Brain microvascular endothelial cell (primary cell): ENCODE results near the gene ETFB.
"Not testable (repeated sequence)": the region's sequence is repeated elsewhere in the genome, so short reads cannot be mapped to it uniquely, and the experiment has no call there.

ENCODE experiments used
- DNase-seq: peaks from one replicate; pipeline ENCODE4 v3.0.0-alpha.2; 2020
- H3K27ac ChIP-seq: fragments of 250-450 bp; sonication (Bioruptor Pico); 2 replicates; pipeline ENCODE4 v1.5.1; 2020; ENCODE audit warnings: mild to moderate bottlenecking, moderate library complexity
- H3K27me3 ChIP-seq: fragments of 250-450 bp; sonication (Bioruptor Pico); replicated peaks from 2 replicates; pipeline ENCODE4 v1.5.1; 2020; ENCODE audit warnings: mild to moderate bottlenecking
- H3K36me3 ChIP-seq: fragments of 250-450 bp; sonication (Bioruptor Pico); replicated peaks from 2 replicates; pipeline ENCODE4 v1.5.1; 2020; ENCODE audit warnings: mild to moderate bottlenecking
- H3K4me3 ChIP-seq: 2 replicates; pipeline ENCODE4 v1.5.1; 2011; ENCODE audit warnings: low read depth, mild to moderate bottlenecking, control low read depth, low read length, moderate library complexity
- CTCF ChIP-seq: IDR thresholded peaks from 2 replicates; pipeline ENCODE4 v1.5.1; 2011; ENCODE audit warnings: low read depth, mild to moderate bottlenecking, moderate library complexity, low read length, control low read depth, inconsistent platforms; ENCODE audit errors: missing control alignments
- in situ Hi-C: cut with HindIII; loops from 2 replicates; pipeline ENCODE4 v1.10.0; 2017; ENCODE audit warnings: low sequenced_read_pairs, low pct_ligation_motif_present

ETFB gene

GRCh38 chr19:51399231-51399630 lies 33.0 kb upstream of the ETFB start:
- TF ChIP-seq CTCF = no peak
- H3K4me3 ChIP-seq = no peak overlapping the region
- in situ Hi-C loops = no loop called here
- no peak overlapping the region for H3K27ac ChIP-seq
- no peaks in the 10 kb centered on the region for H3K27me3 ChIP-seq
- no peaks in the 10 kb centered on the region for H3K36me3 ChIP-seq
- DNase-seq = no peak

GRCh38 chr19:51398096-51398704 lies 32.0 kb upstream of the ETFB start:
- Histone ChIP-seq H3K36me3 (no peaks in the 10 kb centered on the region), H3K4me3 (no peak overlapping the region), H3K27me3 (no peaks in the 10 kb centered on the region), H3K27ac (no peak overlapping the region)
- no peak for DNase-seq
- peak; percentile 47 for TF ChIP-seq CTCF
- in situ Hi-C loops = no loop called here

- H3K27ac ChIP-seq, H3K36me3 ChIP-seq, H3K4me3 ChIP-seq, in situ Hi-C loops, H3K27me3 ChIP-seq: not testable (repeated sequence)
- peak; percentile 18 for DNase-seq
These were observed 31.3 kb upstream of the ETFB start for GRCh38 chr19:51397453-51397852.

GRCh38 chr19:51396175-51396574 lies 30.0 kb upstream of the ETFB start:
- DNase-seq = no peak
- Histone ChIP-seq H3K4me3 (no peak overlapping the region), H3K27me3 (no peaks in the 10 kb centered on the region), H3K27ac (no peak overlapping the region), H3K36me3 (no peaks in the 10 kb centered on the region)
- TF ChIP-seq CTCF = no peak
- in situ Hi-C loops = no loop called here

- in situ Hi-C loops = no loop called here
- Histone ChIP-seq H3K27ac (peak overlapping the region; percentile 58), H3K36me3 (no peaks in the 10 kb centered on the region), H3K27me3 (no peaks in the 10 kb centered on the region), H3K4me3 (peak overlapping the region; percentile 54)
- DNase-seq = peak; percentile 98
- peak; percentile 28 for TF ChIP-seq CTCF
These were observed 28.1 kb upstream of the ETFB start for GRCh38 chr19:51394050-51394836.

GRCh38 chr19:51392701-51393100 lies 26.5 kb upstream of the ETFB start:
- no peak overlapping the region for H3K4me3 ChIP-seq
- no peak for DNase-seq
- TF ChIP-seq CTCF = no peak
- in situ Hi-C loops = no loop called here
- no peak overlapping the region for H3K27ac ChIP-seq
- H3K27me3 ChIP-seq = no peaks in the 10 kb centered on the region
- no peaks in the 10 kb centered on the region for H3K36me3 ChIP-seq
